WI38 (cell line): ENCODE results near the gene SKI.

Source experiments
- H3K4me3 ChIP-seq: 2 replicates; pipeline ENCODE4 v1.5.1; 2011; ENCODE audit warnings: low read depth, mild to moderate bottlenecking, control low read depth, low read length
- TF ChIP-seq, protein P1 (sequence below): IDR thresholded peaks from 2 replicates; pipeline ENCODE4 v1.5.1; 2012; ENCODE audit warnings: low read depth, mild to moderate bottlenecking, control low read depth, low read length

Gene SKI

DNA sequence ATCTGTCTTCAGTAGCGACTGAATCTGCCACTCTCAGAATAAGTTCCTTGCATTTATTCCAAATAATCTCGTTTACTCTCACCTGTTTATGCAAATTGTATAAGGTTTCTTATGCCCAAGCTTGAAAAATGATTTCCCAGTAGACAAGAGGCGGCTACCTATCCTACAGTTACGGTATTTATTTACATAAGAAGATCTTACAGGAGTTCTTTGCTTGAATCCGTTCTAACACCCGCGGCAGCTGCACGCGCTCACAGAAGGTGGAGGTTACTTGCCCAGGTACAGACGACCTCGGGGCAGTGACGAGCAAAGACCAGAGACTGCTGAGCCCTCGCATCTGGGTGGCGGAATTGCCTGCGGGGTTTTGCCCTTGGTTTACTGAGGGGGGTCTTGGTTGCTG, 79.9 kb downstream of the SKI start:
- TF ChIP-seq, protein P1, sequence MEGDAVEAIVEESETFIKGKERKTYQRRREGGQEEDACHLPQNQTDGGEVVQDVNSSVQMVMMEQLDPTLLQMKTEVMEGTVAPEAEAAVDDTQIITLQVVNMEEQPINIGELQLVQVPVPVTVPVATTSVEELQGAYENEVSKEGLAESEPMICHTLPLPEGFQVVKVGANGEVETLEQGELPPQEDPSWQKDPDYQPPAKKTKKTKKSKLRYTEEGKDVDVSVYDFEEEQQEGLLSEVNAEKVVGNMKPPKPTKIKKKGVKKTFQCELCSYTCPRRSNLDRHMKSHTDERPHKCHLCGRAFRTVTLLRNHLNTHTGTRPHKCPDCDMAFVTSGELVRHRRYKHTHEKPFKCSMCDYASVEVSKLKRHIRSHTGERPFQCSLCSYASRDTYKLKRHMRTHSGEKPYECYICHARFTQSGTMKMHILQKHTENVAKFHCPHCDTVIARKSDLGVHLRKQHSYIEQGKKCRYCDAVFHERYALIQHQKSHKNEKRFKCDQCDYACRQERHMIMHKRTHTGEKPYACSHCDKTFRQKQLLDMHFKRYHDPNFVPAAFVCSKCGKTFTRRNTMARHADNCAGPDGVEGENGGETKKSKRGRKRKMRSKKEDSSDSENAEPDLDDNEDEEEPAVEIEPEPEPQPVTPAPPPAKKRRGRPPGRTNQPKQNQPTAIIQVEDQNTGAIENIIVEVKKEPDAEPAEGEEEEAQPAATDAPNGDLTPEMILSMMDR, result no peak
- H3K4me3 ChIP-seq, result no peak overlapping the region

DNA sequence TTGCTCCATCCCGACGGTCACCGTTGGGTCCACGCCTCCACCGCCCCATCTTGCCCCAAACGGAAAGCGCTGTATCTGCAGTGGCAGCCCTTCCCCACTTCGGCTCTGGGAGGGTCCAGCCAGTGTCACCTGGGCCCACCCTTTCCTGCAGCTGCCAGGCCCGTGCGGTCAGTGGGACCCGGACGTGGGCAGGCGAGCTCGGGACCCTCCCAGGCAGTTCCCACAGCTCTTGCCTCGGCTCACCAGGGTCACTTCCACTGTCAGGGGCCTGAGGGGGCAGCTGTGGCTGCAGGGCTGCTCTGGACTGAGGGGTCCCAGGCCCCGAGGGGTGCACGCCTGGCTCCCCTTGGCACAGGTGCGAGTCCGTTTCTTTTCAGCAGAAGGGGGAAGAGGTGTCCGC, 80.7 kb downstream of the SKI start:
- H3K4me3 ChIP-seq, result no peak overlapping the region
- TF ChIP-seq, protein P1, result no peak

DNA sequence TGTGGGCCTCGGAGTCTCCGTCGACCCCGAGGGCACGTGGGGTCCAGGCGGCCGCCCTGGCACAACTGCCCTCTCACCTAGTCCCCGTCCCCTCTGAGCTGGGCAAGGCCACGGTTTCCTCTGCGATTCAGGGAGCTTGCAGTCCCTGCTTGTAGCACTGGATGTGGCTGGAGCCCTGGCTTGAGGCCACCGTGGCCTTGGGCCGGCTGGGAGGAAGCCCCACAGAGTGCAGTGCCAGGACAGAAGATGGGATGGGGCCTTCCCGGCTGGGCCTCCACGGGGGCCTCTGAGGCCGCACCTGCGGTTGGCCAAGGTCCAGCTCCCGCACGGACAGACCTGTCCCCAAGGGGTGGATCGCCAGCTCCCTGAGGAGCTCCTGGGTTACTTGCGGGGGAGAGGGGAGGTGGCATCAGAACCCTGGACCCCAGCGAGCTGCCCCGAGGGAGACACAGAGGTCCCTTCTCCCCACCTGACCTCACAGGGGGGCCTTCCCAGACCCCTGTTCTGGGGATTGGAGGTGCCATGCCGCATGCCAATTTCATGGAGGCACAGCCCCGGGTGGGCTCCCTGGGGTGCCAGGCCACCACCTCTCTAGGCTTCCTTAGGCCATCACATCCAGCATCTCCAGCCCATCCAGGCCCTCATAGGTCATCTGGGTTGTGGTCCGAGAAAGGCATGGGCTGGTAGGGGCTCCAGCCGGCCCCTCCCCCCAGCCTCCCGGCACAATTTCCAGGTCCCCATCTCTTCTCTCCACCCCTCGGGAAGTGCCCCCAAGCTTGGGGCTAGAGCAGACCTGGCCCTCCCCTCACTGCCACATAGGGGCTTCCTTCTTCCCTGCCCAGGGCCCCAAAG, 82.4 kb downstream of the SKI start:
- TF ChIP-seq, protein P1, result no peak
- no peak overlapping the region for H3K4me3 ChIP-seq

DNA sequence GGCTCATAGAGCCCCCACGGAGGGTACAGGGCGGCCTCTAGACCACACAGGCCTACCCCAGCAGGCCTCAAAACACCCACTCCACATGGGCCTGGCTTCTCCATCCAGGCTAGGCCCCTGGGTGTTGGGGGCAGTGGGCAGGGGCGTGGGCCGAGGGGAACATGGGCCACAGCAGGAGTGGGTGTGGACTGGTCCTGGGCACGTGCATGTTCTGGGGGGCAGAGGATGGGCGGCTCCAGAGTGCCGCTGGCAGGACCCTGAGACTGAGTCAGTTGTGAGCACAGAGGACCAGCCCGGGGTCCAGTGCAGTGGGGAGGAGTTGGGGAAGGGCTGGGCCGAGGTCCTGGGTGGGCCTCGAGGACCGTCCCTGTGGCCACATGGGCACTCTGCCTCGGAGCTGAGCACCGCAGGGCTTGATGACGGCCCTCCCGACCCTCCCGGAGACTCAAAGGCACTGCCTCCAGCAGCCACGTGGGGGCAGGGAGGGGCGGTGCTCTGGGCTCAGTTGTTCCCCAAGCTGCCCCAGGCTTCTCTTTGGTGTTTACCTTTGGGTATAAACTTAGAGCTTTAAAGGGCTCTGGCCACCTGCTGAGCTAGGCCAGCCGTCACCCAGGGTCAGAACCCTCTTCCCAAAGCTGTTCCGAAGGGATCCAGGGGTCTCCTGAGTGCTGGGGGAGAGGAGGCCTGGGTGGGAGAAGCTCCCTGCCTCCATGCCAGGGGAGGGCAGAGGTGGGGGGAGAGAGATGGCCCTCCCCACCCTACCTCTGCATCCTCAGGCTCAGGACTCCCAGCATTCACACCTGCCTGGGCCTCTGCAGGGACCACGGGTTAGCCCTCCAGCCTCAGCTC, 83.3 kb downstream of the SKI start:
- H3K4me3 ChIP-seq, result no peak overlapping the region
- TF ChIP-seq, protein P1, result peak; percentile 46

DNA sequence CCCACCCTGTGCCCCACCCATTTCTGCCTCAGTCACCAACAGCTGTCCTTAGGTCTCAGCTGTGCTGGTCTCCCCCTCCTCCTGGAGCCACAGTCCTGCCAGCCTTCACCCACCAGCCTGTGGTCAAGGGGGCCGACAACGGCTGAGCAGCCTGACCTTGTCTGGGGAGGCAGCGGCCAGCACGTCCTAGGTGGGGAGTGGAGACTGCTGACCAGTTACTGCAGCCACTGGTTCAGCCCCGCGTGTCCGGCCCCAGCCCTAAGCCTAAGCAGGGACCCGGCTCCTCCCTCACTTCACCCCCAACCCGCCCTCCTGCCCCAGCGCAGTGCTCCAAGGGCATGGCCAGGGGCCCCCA, 84.0 kb downstream of the SKI start:
- H3K4me3 ChIP-seq, result no peak overlapping the region
- TF ChIP-seq, protein P1, result no peak

DNA sequence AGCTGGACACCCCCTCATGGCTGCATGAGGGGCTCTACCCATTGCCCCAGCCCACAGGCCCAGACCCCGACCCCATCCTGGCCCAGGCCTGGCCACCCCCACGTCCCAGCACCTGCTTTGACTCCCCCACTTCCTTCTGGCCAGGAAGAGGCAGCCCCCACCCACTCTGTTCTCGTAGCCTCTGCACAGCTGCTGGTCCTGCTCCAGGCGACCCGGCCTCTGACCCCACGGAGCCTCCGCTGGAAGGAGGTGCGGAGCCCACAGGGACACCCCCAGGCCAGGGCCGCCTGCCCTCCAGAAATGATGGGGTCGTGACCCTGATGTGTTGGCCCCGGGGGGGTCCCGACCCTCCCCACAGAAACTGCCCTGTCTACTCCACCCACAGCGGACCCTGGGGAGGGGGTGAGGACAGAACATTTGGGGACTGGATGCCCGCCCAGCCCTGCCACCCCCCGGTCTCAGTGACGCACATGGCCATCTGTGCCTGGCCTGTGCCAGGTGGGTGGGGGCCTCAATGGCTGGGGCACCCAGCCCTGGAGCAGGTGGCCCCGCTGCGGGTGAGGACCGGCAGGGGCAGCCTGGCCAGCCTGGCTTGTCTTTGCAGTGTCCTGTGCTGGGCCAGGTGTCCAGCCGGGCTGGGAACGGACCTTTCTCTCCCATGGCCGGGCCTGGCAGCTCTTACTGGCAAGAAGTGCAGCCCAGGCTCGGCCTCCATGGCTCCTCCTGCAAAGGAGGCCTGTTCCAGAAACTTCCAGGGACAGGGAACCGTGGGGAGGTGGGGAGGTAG, 84.6 kb downstream of the SKI start:
- H3K4me3 ChIP-seq, result no peak overlapping the region
- TF ChIP-seq, protein P1, result no peak
